AG04450 (cell line): Measurements from ENCODE around the gene SORCS2. TPM values are rescaled to one million over a fixed set of nuclear protein-coding genes. Genes with fewer than 3 reads are reported as not detected.

Experiments used
- CTCF ChIA-PET: fragments of 300-600, 350-600 bp; formaldehyde crosslinking; extraction: SDS; loops from one replicate; lab custom pipeline; 2022; ENCODE audit warnings: antibody characterized with exemption, inconsistent platforms; lab: Charles Lee
- POLR2A ChIA-PET: fragments of 350-600 bp; formaldehyde crosslinking; extraction: SDS; loops from one replicate; lab custom pipeline; 2021; ENCODE audit warnings: antibody characterized with exemption, inconsistent platforms; lab: Yijun Ruan, JAX
- DNase-seq: peaks from one replicate; pipeline ENCODE4 v3.0.0-alpha.2; 2011; ENCODE audit warnings: low read depth, low spot score
- H3K27ac ChIP-seq: one replicate; pipeline ENCODE4 v1.5.1; 2012; ENCODE audit warnings: low read depth, low read length, control low read depth
- H3K27me3 ChIP-seq: one replicate; pipeline ENCODE4 v1.6.0; 2012; ENCODE audit warnings: low read length; ENCODE audit not compliant: control insufficient read depth, insufficient read depth
- H3K4me3 ChIP-seq: 2 replicates; pipeline ENCODE4 v1.5.1; 2011; ENCODE audit warnings: mild to moderate bottlenecking, low read depth, low read length, control low read depth
- H3K9me3 ChIP-seq: 2 replicates; pipeline ENCODE4 v1.5.1; 2012; ENCODE audit warnings: low read length; ENCODE audit not compliant: control insufficient read depth, insufficient read depth
- polyA plus RNA-seq: library from polyadenylated mRNA; depleted of rRNA; stranded (reverse); fragments of >200 nt; gene quantifications from 2 replicates; pipeline ENCODE4 v1.2.3, GENCODE V29; 2011
- TF ChIP-seq, protein P1 (sequence below): IDR thresholded peaks from 2 replicates; pipeline ENCODE4 v1.5.1; 2011; ENCODE audit warnings: low read depth, low read length, control low read depth, inconsistent platforms

SORCS2 gene
- polyA plus RNA-seq, 1 experiment: 0.29 TPM

DNA sequence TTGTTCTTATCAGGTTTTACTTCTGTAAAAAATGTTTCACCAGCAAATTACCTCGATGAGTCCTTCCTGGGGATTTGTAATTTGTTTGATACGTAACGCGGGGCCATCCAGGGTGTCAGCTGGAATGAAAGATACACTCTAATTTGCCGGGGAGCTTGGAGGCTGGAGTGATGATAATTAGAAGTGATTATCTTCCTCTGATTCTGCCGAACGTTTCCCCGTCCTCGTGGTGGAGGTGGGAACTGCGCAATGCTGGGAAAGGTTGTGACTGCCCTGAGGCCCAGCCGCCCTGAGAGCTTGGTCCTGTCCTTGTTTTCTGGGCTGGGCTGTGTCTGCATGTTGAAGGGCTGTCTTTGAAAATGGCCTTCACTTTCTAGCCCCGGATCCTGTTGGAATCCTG is 48.0 kb downstream of the SORCS2 start:
- ChIA-PET POLR2A (no interaction called here), CTCF (no interaction called here)
- H3K27me3 ChIP-seq: peaks cover 24% of the 10 kb centered on the region
- DNase-seq: no peak
- peaks cover 11% of the 10 kb centered on the region for H3K9me3 ChIP-seq
- TF ChIP-seq, protein P1, sequence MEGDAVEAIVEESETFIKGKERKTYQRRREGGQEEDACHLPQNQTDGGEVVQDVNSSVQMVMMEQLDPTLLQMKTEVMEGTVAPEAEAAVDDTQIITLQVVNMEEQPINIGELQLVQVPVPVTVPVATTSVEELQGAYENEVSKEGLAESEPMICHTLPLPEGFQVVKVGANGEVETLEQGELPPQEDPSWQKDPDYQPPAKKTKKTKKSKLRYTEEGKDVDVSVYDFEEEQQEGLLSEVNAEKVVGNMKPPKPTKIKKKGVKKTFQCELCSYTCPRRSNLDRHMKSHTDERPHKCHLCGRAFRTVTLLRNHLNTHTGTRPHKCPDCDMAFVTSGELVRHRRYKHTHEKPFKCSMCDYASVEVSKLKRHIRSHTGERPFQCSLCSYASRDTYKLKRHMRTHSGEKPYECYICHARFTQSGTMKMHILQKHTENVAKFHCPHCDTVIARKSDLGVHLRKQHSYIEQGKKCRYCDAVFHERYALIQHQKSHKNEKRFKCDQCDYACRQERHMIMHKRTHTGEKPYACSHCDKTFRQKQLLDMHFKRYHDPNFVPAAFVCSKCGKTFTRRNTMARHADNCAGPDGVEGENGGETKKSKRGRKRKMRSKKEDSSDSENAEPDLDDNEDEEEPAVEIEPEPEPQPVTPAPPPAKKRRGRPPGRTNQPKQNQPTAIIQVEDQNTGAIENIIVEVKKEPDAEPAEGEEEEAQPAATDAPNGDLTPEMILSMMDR: peak; percentile 6; the same call in 1 of the 2 replicates
- no peak overlapping the region for H3K27ac ChIP-seq
- H3K4me3 ChIP-seq: no peak overlapping the region

DNA sequence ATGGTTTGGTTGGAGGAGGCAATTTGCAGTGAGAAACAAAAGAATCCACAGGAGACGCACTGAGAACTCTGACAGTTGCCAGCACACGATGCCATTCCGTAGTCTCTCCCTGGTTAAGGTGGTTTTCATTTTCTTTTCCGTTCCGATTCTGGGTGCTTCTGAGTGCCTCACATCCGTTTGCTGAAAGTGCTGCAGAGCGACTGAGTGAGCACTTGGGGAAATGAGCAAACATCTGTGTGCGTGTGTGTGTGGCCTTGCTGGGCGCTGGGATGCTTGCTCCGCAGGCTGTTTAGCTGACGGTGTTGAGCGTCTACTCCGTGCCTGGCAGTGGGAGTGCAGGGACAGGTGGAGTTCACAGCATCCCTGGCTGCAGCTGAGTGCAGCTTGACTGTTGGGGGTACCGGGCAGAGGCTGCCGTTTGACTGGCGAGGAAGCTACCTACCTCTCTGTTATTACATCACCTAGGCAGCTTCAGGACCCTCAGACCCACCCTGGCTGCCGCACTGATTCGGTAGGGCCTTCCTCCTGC is 49.3 kb downstream of the SORCS2 start:
- Histone ChIP-seq H3K9me3 (peaks cover 11% of the 10 kb centered on the region), H3K4me3 (no peak overlapping the region), H3K27me3 (peaks cover 25% of the 10 kb centered on the region), H3K27ac (no peak overlapping the region)
- no peak for DNase-seq
- POLR2A ChIA-PET: no interaction called here
- CTCF ChIA-PET: no interaction called here
- TF ChIP-seq, protein P1: no peak

DNA sequence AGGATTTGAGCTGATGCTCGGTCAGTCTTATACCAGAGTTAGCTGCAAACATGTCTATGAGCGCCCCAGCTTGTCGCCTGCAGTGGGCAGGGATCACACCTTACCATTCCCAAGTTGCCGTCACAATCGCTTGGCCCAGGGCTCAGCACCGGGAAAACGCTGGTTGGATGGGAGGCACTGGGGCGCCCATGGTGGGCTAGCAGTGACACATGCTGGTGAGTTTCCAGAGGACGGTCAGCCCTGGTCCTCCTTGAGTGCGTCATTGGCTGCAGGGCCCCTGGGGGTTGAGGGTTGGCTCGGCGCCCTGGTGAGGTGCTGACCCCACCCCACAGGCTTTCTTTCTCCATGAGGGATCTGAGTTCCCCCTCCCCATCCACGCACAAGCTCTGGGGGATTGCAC is 50.4 kb downstream of the SORCS2 start:
- peaks cover 11% of the 10 kb centered on the region for H3K9me3 ChIP-seq
- no peak overlapping the region for H3K4me3 ChIP-seq
- TF ChIP-seq, protein P1: no peak
- H3K27me3 ChIP-seq: peaks cover 23% of the 10 kb centered on the region
- H3K27ac ChIP-seq: no peak overlapping the region
- no peak for DNase-seq
- ChIA-PET POLR2A (no interaction called here), CTCF (no interaction called here)

DNA sequence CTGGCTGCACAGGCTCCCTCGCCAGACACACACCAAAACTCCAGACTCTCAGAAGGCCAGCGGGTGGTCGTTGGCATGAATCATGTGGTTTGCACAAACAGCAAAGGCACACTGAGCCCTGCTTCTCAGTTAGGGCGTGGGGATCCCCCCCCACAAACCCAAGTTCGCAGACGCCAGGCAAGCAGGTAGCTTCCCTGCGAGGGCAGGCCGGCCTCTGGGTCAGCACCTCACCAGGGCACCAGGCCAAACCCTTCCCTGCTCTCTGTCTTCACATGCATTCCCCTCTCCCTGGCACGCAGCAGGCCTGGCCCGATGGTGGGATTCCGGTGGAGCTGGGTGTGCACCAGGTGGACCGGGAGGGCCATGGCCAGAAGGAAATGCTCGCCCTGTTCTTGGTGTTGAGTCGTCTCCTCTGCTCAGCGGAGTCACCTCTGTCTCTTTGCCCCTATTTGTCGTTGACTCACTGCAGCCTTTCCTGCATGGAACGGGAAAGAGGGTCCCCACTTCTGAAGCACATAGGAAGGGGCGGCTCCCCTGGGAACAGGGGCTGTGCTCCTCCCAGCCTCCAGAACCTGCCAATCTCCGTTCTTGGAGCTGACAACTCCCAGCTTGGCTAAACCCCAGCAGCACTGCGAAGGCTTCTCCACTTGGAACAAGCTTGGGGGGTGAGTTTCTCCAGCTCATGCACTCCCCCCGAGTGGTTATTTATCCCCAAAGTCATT is 51.4 kb downstream of the SORCS2 start:
- peaks cover 5% of the 10 kb centered on the region for H3K9me3 ChIP-seq
- no peak for DNase-seq
- ChIA-PET POLR2A (no interaction called here), CTCF (no interaction called here)
- peaks cover 26% of the 10 kb centered on the region for H3K27me3 ChIP-seq
- no peak overlapping the region for H3K27ac ChIP-seq
- TF ChIP-seq, protein P1: no peak
- H3K4me3 ChIP-seq: no peak overlapping the region

DNA sequence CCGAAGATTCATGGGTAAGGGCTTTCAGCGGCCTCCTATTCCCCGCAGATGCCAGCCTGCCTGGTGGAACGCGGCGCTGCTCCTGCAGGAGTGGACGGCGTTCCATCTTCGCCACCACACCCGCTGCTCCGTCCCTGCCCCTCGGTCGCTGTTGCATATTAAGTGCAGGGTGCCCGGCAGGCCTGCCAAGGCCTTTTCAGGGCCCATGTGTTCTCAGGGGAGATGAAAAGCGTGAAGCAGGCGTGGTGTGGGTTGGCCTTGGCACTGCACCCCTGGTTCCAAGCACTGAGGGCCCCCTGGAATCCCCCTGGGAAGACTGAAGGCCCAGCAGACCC is 52.0 kb downstream of the SORCS2 start:
- CTCF ChIA-PET: no interaction called here
- Histone ChIP-seq H3K9me3 (no peaks in the 10 kb centered on the region; the same call in none of the 2 replicates), H3K27ac (no peak overlapping the region), H3K27me3 (peaks cover 21% of the 10 kb centered on the region), H3K4me3 (no peak overlapping the region)
- DNase-seq: no peak
- POLR2A ChIA-PET: no interaction called here
- TF ChIP-seq, protein P1: no peak
